ENCODE data around the gene OXLD1.

The OXLD1 gene

GRCh38 chr17:81664051-81664470, 2.3 kb downstream of the OXLD1 start:
- no peak for DNase-seq (ENCODE audit: low read depth, low spot score)
- TF ChIP-seq, protein P1, sequence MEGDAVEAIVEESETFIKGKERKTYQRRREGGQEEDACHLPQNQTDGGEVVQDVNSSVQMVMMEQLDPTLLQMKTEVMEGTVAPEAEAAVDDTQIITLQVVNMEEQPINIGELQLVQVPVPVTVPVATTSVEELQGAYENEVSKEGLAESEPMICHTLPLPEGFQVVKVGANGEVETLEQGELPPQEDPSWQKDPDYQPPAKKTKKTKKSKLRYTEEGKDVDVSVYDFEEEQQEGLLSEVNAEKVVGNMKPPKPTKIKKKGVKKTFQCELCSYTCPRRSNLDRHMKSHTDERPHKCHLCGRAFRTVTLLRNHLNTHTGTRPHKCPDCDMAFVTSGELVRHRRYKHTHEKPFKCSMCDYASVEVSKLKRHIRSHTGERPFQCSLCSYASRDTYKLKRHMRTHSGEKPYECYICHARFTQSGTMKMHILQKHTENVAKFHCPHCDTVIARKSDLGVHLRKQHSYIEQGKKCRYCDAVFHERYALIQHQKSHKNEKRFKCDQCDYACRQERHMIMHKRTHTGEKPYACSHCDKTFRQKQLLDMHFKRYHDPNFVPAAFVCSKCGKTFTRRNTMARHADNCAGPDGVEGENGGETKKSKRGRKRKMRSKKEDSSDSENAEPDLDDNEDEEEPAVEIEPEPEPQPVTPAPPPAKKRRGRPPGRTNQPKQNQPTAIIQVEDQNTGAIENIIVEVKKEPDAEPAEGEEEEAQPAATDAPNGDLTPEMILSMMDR (IDR thresholded peaks at IDR 0.05; ENCODE audit: low read depth, low read length): no peak
- in situ Hi-C loops (cut with HindIII; ENCODE audit: low sequenced_read_pairs): no loop called here
- no peak overlapping the region for H3K4me3 ChIP-seq (ENCODE audit: low read depth, low read length)

DNA sequence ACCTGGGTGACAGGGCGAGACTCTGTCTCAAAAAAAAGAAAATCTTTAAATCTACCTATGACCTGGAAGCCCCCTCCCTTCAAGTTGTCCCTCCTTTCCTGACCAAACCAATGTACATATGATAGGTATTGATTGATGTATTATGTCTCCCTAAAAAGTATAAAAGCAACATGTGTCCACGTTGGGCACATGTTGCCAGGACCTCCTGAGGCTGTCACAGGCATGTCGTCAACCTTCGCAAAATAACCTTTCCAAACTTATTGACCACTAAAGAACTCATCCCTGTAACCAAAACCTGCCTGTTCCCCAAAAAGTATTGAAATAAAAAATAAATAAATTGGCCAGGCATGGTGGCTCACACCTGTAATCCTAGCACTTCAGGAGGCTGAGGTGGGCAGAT, 4.4 kb downstream of the OXLD1 start:
- in situ Hi-C loops (cut with HindIII; ENCODE audit: low sequenced_read_pairs): no loop called here
- DNase-seq (ENCODE audit: low read depth, low spot score): no peak
- TF ChIP-seq, protein P1 (IDR thresholded peaks at IDR 0.05; ENCODE audit: low read depth, low read length): no peak
- no peak overlapping the region for H3K4me3 ChIP-seq (ENCODE audit: low read depth, low read length)

GRCh38 chr17:81660441-81660840, 6.0 kb downstream of the OXLD1 start:
- DNase-seq (ENCODE audit: low read depth, low spot score): no peak
- in situ Hi-C loops (cut with HindIII; ENCODE audit: low sequenced_read_pairs): no loop called here
- H3K4me3 ChIP-seq (ENCODE audit: low read depth, low read length): no peak overlapping the region
- TF ChIP-seq, protein P1 (IDR thresholded peaks at IDR 0.05; ENCODE audit: low read depth, low read length): no peak

DNA sequence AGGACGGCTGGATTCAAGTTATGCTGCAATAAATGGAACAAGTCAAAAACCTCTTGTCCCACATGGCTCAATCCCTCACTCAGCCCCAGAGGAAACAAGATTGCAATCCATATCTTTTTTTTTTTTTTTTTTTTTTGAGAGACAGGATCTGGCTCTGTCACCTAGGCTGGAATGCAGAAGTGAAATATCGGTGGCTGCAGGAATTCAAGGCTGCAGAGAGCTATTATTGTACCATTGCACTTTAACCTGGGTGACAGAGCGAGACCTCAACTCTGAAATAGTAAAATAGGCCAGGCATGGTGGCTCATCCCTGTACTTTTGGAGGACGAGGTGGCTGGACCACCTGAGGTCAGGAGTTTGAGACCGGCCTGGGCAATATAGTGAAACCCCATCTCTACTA, 7.4 kb downstream of the OXLD1 start:
- TF ChIP-seq, protein P1 (IDR thresholded peaks at IDR 0.05; ENCODE audit: low read depth, low read length): no peak
- no peak overlapping the region for H3K4me3 ChIP-seq (ENCODE audit: low read depth, low read length)
- in situ Hi-C loops (cut with HindIII; ENCODE audit: low sequenced_read_pairs): no loop called here
- DNase-seq (ENCODE audit: low read depth, low spot score): no peak

- in situ Hi-C loops (cut with HindIII; ENCODE audit: low sequenced_read_pairs): no loop called here
- no peak overlapping the region for H3K4me3 ChIP-seq (ENCODE audit: low read depth, low read length)
- no peak for DNase-seq (ENCODE audit: low read depth, low spot score)
Observed at GRCh38 chr17:81656835-81657234, 9.6 kb downstream of the OXLD1 start.

DNA sequence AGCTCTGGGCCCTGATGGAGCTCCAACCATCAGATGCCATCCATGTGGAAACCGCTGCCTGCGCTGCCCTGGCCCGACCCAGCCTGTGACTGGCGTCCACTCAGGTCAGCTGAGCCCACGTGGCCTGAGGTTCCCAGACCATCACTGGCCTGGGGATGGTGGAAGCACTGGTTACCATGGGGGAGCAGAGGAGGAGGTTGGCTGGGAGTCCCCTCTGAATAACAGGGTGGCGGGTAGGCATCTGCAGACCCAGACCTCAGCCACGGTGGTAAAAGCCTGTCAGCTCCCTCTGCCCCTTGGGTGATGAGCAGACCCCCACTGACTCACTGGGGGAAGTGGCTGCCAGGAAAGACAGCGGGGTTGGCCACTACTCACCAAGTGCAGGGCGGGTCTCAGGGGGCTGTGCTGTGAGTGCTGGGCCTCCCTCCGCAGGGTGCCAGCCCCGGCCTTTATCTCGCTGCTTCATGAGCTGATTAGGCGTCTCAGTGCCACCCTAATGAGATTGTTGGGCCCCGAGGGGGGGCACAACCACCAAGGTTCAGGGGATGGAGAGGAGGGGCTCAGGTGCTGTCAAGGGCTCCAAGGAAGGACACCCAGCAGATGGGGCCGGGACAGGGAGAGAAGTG, 10.2 kb downstream of the OXLD1 start, which contains the start of gene PDE6G:
TSS of gene PDE6G (minus strand) at position 425 of the 626 bp plus-strand sequence. CDS start 3,237 bp downstream, outside the sequence.
- H3K4me3 ChIP-seq (ENCODE audit: low read depth, low read length): no peak within 1 kb of the TSS
- no peak for DNase-seq (ENCODE audit: low read depth, low spot score)
- in situ Hi-C loops (cut with HindIII; ENCODE audit: low sequenced_read_pairs): no loop called here
- TF ChIP-seq, protein P1 (IDR thresholded peaks at IDR 0.05; ENCODE audit: low read depth, low read length): no peak

More at GRCh38 chr17:81656835-81657234, 9.6 kb downstream of the OXLD1 start:
- TF ChIP-seq, protein P1 (IDR thresholded peaks at IDR 0.05; ENCODE audit: low read depth, low read length): no peak
